Activated T-cell treated with anti-CD3 and anti-CD28 coated beads, Interleukin-2, amount 50 U/mL, for 72 hours (primary cell): ENCODE results near the gene PLEKHA6. TPM values are rescaled to one million over a fixed set of nuclear protein-coding genes. Genes with fewer than 3 reads are reported as not detected.
A peak's percentile ranks its signal among the peaks of the same experiment; 100 is the strongest.

Experiments
- ATAC-seq, 2 donors: fragments of 150-1000 bp; cut with Tn5 transposase; replicated peaks in 1 of 2; 2 replicates each; pipeline ENCODE4 v1.10.0; 2021; ENCODE audit warnings: moderate library complexity in 2 of 2, mild to moderate bottlenecking in 1 of 2
- DNase-seq, 2 donors: peaks; one replicate each; pipeline ENCODE4 v3.0.0; 2021 to 2022; ENCODE audit warnings: mixed read lengths in 1 of 2
- H3K27ac Mint-ChIP-seq: one replicate; pipeline ENCODE4 v1.8.0; 2022; ENCODE audit warnings: mild to moderate bottlenecking, moderate library complexity, mixed read lengths
- H3K27me3 Mint-ChIP-seq: one replicate; pipeline ENCODE4 v1.8.0; 2022; ENCODE audit warnings: low read depth, mixed read lengths
- H3K36me3 Mint-ChIP-seq, 2 donors: one replicate each; pipeline ENCODE4 v1.8.0; 2022; ENCODE audit warnings: mixed read lengths in 2 of 2, mild to moderate bottlenecking in 1 of 2; ENCODE audit not compliant: insufficient read depth in 2 of 2
- H3K4me1 Mint-ChIP-seq: one replicate; pipeline ENCODE4 v1.8.0; 2022; ENCODE audit warnings: low read depth, mixed read lengths
- H3K4me3 Mint-ChIP-seq, 2 donors: one replicate each; pipeline ENCODE4 v1.8.0; 2022; ENCODE audit warnings: mild to moderate bottlenecking in 2 of 2, mixed read lengths in 2 of 2, moderate library complexity in 2 of 2
- H3K9me3 Mint-ChIP-seq, 2 donors: one replicate each; pipeline ENCODE4 v1.8.0; 2022; ENCODE audit warnings: mixed read lengths in 2 of 2
- total RNA-seq, 2 donors: library from RNA; stranded (reverse); gene quantifications; one replicate each; pipeline ENCODE4 v1.2.3, GENCODE V29; 2022

Gene PLEKHA6
- total RNA-seq, 2 donors from 2014 or later: 0.31 to 3.4 TPM

DNA sequence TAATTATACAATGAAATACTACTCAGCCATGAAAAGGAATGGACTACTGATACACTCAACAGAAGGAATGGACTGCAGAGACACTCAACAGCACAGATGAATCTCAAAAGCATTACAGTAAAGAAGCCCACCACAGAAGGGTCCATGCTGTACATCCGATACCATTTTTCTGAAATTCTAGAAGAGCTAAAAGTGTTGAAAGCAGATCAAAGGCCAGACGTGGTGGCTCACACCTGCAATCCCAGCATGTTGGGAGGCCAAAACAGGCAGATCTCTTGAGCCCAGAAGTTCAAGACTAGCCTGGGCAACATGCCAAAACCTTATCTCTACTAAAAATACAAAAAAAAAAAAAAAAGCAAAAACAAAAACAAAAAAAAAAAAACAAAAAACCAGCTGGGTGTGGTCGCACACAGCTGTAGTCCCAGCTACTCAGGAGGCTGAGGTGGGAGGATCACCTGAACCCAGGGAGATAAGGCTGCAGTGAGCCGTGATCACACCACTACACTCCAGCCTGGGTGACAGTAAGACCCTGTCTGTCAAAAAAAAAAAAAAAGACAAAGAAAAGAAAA lies 36.4 kb upstream of the PLEKHA6 start:
- Mint-ChIP-seq H3K4me1 (no peaks in the 10 kb centered on the region), H3K27ac (no peak overlapping the region), H3K27me3 (no peaks in the 10 kb centered on the region), H3K36me3 (peaks cover 11 to 26% of the 10 kb centered on the region in 2 donors), H3K9me3 (no peaks in the 10 kb centered on the region), H3K4me3 (no peak overlapping the region)
- DNase-seq (no peak), ATAC-seq (no peak)

DNA sequence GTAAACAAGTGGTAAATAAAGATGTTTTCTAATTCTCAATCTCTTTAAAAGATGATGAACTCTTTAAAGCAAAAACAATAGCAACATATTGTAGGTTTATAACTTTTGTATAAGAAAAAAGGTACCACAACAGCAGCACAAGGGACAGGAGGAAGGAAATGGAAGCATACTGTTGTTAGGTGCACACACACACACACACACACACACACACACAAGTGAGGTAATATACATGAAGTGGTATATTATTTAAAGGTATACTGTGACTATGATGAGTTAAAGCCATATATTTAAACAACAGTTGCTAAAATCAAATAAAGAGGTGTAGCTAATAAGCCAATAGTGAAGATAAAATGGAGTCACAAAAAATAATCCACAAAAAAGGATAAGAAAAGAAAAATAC lies 31.9 kb upstream of the PLEKHA6 start:
- no peaks in the 10 kb centered on the region for H3K4me1 Mint-ChIP-seq
- H3K9me3 Mint-ChIP-seq: no peaks in the 10 kb centered on the region
- no peak overlapping the region for H3K4me3 Mint-ChIP-seq
- ATAC-seq (no peak), DNase-seq (no peak)
- H3K27ac Mint-ChIP-seq: peak overlapping the region; percentile 66
- H3K27me3 Mint-ChIP-seq: no peaks in the 10 kb centered on the region
- peaks cover 4 to 5% of the 10 kb centered on the region in 2 donors for H3K36me3 Mint-ChIP-seq

GRCh38 chr1:204390751-204391466 lies 31.2 kb upstream of the PLEKHA6 start:
- no peaks in the 10 kb centered on the region for H3K4me1 Mint-ChIP-seq
- H3K36me3 Mint-ChIP-seq: peaks cover 2 to 3% of the 10 kb centered on the region in 2 donors
- no peak overlapping the region for H3K27ac Mint-ChIP-seq
- H3K9me3 Mint-ChIP-seq: no peaks in the 10 kb centered on the region
- ATAC-seq: no peak
- H3K4me3 Mint-ChIP-seq: no peak overlapping the region
- no peak for DNase-seq
- H3K27me3 Mint-ChIP-seq: no peaks in the 10 kb centered on the region

GRCh38 chr1:204385727-204386126 lies 26.0 kb upstream of the PLEKHA6 start:
- ATAC-seq (no peak), DNase-seq (no peak)
- no peaks in the 10 kb centered on the region for H3K9me3 Mint-ChIP-seq
- no peak overlapping the region for H3K27ac Mint-ChIP-seq
- no peaks in the 10 kb centered on the region for H3K4me1 Mint-ChIP-seq
- H3K27me3 Mint-ChIP-seq: no peaks in the 10 kb centered on the region
- H3K4me3 Mint-ChIP-seq: no peak overlapping the region
- no peaks in the 10 kb centered on the region for H3K36me3 Mint-ChIP-seq

- no peak overlapping the region for H3K4me3 Mint-ChIP-seq
- H3K9me3 Mint-ChIP-seq: no peaks in the 10 kb centered on the region
- peaks cover 4% of the 10 kb centered on the region for H3K27me3 Mint-ChIP-seq
- no peak overlapping the region for H3K27ac Mint-ChIP-seq
- ATAC-seq (no peak), DNase-seq (no peak)
- H3K4me1 Mint-ChIP-seq: no peaks in the 10 kb centered on the region
- no peaks in the 10 kb centered on the region for H3K36me3 Mint-ChIP-seq
Observed at GRCh38 chr1:204384636-204385352, 25.1 kb upstream of the PLEKHA6 start.

DNA sequence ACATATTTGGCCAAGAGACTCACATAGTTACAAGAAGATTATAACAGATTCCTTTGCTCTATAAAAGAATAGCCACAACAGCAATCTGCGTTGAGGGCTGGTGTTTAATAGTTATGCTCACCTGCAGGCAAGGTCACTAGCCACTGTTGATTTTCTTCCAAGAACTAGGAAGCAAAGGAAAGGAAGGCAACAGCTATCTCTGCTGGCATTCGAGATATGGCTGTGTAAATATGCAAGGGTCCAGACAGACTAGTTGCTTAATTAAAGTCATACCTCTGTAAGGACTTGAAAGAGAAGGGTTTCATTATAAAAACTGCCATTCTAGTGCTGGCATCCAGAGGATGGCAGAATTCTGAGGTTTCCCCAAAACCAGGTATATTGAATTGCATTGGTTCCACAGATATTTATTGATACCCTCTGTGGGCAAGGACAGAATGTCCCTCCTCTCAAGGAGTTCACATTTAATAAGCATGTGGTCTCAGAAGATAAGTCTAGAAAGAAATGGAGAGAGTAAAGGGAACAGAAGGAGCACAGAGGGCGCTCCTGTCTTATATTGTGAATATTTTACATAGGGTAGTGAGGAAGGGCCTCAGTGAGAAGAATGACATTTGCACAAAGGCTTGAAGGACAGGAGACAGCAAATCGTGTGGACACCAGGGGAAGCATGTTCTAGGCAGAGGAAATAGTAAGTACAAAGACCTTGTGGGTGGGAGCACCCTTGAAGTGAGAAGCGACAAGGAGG lies 23.6 kb upstream of the PLEKHA6 start:
- ATAC-seq: no peak
- H3K27me3 Mint-ChIP-seq: peaks cover 14% of the 10 kb centered on the region
- H3K36me3 Mint-ChIP-seq: no peaks in the 10 kb centered on the region
- no peak for DNase-seq
- H3K4me1 Mint-ChIP-seq: peaks cover 2% of the 10 kb centered on the region
- no peak overlapping the region for H3K4me3 Mint-ChIP-seq
- no peaks in the 10 kb centered on the region for H3K9me3 Mint-ChIP-seq
- no peak overlapping the region for H3K27ac Mint-ChIP-seq

- Mint-ChIP-seq H3K27ac (no peak overlapping the region), H3K36me3 (no peaks in the 10 kb centered on the region), H3K27me3 (peaks cover 21% of the 10 kb centered on the region)
Observed at GRCh38 chr1:204382714-204383083, 23.0 kb upstream of the PLEKHA6 start.

DNA sequence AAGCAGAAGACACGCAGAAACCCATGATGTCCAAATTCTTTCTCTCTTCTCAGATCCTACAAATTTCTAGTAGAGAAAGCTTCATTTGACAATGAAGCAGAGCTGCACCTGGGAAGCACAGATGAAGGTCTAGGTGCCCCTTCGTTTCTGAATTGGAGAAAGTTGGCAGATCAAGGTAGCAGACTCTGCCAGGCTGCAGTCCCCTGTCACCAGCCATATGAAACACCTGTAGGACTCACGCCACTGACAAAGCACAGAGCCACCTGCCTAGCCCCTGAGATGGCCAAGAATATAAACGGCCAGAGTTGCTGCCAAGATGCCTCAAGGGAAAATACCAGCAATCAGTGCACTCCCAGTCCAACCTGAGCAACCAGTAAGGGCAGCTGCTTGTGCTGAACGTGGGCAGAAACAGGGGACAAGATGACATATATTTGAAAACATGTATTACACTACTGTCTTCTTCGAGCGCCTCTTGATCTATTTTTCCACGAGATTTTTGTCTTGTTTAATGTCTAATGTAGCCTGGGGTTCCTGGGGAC lies 20.6 kb upstream of the PLEKHA6 start:
- H3K27ac Mint-ChIP-seq: no peak overlapping the region
- DNase-seq (no peak), ATAC-seq (no peak)
- H3K27me3 Mint-ChIP-seq: peaks cover 27% of the 10 kb centered on the region
- no peak overlapping the region for H3K4me3 Mint-ChIP-seq
- H3K36me3 Mint-ChIP-seq: no peaks in the 10 kb centered on the region
- H3K9me3 Mint-ChIP-seq: no peaks in the 10 kb centered on the region
- H3K4me1 Mint-ChIP-seq: peaks cover 8% of the 10 kb centered on the region

More at GRCh38 chr1:204382714-204383083, 23.0 kb upstream of the PLEKHA6 start:
- DNase-seq: no peak
- peaks cover 8% of the 10 kb centered on the region for H3K4me1 Mint-ChIP-seq
- no peak for ATAC-seq
- no peaks in the 10 kb centered on the region for H3K9me3 Mint-ChIP-seq
- H3K4me3 Mint-ChIP-seq: no peak overlapping the region

DNA sequence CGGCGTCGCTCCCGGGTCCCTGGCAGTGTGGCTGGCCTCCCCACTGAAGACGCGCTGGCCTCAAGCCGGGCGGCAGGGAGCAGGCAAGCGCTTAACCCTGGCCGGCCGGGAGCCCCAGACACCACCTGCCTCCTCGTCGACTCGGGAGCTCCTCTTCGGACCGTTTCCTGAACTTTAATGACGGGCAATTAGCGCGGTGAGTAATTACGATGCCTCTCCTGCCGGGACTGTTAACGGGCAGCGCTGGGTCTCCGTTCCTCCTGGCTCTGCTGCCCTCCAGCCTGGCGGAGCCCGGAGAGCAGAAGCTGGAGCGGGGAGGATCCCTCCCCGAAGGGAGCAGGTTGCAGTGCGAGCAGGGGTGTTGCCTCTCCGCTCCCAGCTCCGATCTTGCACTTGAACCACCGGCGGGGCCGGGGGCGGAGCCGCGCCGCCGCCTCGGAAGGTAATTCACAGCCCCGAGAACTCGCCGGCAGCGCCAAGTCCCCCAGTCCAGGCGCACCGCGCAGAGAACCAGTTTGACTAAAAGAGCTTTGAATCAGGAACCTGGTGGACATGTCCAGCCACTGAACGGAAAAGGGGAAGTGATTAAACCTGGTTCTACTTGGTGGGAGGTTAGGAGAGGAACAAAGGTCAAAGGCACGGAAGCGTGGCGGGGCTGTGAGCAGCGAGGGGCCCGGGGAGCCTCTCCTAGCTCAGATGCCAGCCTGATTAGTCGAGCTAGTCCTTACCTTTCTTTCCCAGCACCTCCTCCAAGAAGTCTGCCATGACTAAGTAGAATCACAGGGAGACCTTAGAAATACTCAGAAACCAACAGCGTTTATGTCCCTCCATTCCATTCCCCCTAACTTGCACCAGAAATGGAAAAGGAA lies 18.3 kb upstream of the PLEKHA6 start:
- no peak overlapping the region for H3K27ac Mint-ChIP-seq
- peak overlapping the region; percentile 87 to 88 for H3K4me3 Mint-ChIP-seq
- peaks cover 8% of the 10 kb centered on the region for H3K4me1 Mint-ChIP-seq
- H3K9me3 Mint-ChIP-seq: no peaks in the 10 kb centered on the region
- peak; percentile 77 to 78 for ATAC-seq
- peak; percentile 59 to 66 for DNase-seq
- H3K27me3 Mint-ChIP-seq: peaks cover 27% of the 10 kb centered on the region
- H3K36me3 Mint-ChIP-seq: no peaks in the 10 kb centered on the region

DNA sequence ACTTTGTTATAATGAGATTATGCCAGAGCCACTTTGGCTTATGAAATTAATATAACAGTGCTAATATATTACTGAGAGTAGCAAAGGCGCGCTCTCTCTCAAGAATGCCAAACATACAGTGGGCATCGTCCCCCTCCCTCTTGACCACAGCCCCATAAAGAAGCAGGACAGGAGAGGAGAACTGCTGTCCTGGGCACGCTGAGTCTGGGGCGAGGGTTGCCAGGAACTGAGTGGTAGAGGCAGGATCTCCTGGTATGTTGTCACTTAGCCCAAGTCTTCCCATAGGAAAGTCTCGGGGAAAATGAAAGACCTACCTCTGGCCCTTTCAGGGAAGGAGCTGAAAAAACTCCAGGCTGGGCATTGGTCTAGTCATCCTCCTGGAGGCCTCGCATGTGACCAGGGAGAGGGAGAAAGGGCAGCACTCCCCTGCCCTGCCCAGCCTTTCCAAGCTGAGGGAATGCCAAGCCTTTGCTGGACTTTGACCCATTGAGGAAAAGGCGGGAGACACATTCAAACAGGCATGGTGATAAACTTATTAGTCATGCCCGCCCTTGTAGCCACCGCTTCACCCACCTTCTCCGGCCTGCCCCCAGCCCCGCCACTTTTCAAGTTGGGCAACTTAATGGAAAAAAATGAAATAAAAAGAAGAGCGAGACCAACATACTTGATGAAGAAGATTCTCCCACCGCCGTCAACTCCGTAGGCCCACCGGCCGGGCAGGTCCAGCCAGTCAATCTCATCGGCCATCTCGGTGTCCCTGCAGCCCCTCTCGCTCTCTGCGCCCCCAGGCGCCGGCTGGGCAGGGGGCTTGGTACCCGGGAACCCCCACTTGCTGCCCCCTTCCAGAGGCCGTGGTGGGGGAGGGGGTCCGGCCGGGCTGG lies 17.4 kb upstream of the PLEKHA6 start:
- ATAC-seq: no peak
- Mint-ChIP-seq H3K36me3 (no peaks in the 10 kb centered on the region), H3K27me3 (peaks cover 27% of the 10 kb centered on the region), H3K4me1 (peaks cover 8% of the 10 kb centered on the region), H3K27ac (no peak overlapping the region), H3K9me3 (no peaks in the 10 kb centered on the region), H3K4me3 (peak overlapping the region; percentile 76 to 88)
- DNase-seq: no peak

- Mint-ChIP-seq H3K27me3 (peaks cover 27% of the 10 kb centered on the region), H3K9me3 (no peaks in the 10 kb centered on the region), H3K36me3 (no peaks in the 10 kb centered on the region), H3K4me3 (no peak overlapping the region), H3K4me1 (peaks cover 8% of the 10 kb centered on the region), H3K27ac (no peak overlapping the region)
- no peak for ATAC-seq
- no peak for DNase-seq
Observed at GRCh38 chr1:204376465-204376864, 16.7 kb upstream of the PLEKHA6 start.
